Measurements from ENCODE around the gene OR2B6.
"Not testable (repeated sequence)": the region's sequence is repeated elsewhere in the genome, so short reads cannot be mapped to it uniquely, and the experiment has no call there.

OR2B6 gene

DNA sequence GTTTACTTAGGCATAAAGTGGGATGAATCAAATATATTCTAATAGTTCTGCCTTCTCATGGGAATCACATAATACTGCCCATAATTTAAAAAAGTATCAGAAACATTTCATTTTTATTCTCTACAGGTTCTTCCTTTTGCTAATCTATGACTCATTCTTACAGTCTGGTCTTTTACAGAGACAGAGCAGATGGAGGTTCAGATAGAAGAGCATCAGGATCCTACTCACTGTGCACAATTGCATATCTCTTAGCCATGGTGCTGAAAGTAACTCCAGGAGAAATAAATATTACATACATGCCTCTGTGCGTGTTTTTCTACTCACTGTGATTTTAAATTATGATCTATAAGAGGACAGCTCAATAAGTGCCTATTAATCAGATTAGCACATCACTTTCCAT, 16.3 kb upstream of the OR2B6 start:
- no peak overlapping the region for H3K4me3 ChIP-seq (ENCODE audit: low read depth, low read length)
- DNase-seq (ENCODE audit: low read depth) = no peak
- TF ChIP-seq, protein P1, sequence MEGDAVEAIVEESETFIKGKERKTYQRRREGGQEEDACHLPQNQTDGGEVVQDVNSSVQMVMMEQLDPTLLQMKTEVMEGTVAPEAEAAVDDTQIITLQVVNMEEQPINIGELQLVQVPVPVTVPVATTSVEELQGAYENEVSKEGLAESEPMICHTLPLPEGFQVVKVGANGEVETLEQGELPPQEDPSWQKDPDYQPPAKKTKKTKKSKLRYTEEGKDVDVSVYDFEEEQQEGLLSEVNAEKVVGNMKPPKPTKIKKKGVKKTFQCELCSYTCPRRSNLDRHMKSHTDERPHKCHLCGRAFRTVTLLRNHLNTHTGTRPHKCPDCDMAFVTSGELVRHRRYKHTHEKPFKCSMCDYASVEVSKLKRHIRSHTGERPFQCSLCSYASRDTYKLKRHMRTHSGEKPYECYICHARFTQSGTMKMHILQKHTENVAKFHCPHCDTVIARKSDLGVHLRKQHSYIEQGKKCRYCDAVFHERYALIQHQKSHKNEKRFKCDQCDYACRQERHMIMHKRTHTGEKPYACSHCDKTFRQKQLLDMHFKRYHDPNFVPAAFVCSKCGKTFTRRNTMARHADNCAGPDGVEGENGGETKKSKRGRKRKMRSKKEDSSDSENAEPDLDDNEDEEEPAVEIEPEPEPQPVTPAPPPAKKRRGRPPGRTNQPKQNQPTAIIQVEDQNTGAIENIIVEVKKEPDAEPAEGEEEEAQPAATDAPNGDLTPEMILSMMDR (IDR thresholded peaks at IDR 0.05; ENCODE audit: insufficient read depth, low read depth, low read length, missing control alignments) = no peak

DNA sequence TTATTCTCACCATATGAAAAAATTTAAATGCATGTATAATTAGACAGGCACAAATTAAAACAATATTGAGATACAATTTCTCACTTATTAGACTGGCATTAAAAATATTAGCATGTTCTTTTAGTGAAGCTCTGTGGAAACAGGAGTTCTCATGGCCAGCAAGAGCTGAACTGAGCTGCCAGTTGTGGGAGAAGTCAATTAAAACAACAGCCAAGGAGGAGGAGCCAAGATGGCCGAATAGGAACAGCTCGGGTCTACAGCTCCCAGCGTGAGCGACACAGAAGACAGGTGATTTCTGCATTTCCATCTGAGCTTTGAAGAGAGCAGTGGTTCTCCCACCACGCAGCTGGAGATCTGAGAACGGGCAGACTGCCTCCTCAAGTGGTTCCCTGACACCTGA, 14.0 kb upstream of the OR2B6 start:
- DNase-seq (ENCODE audit: low read depth); H3K4me3 ChIP-seq (ENCODE audit: low read depth, low read length): not testable (repeated sequence)

DNA sequence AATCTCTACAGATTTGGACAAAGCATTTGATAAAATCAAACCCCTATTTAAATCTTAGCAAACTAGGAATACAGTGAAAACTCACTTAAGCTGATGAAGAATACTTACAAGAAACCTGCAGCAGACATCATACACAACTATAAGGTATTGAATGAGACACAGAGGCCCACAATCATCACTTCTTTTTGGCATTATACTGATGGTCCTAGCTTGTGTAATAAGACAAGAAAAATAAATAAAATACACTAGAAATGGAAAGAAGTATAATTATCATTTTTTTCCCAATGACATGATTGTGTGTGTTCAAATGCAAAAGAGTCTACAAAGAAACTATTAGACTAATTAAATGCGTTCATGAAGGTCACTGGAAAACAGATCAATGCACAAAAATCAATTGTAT, 8.8 kb upstream of the OR2B6 start:
- TF ChIP-seq, protein P1 (IDR thresholded peaks at IDR 0.05; ENCODE audit: insufficient read depth, low read depth, low read length, missing control alignments) = no peak
- H3K4me3 ChIP-seq (ENCODE audit: low read depth, low read length) = no peak overlapping the region
- DNase-seq (ENCODE audit: low read depth) = no peak

DNA sequence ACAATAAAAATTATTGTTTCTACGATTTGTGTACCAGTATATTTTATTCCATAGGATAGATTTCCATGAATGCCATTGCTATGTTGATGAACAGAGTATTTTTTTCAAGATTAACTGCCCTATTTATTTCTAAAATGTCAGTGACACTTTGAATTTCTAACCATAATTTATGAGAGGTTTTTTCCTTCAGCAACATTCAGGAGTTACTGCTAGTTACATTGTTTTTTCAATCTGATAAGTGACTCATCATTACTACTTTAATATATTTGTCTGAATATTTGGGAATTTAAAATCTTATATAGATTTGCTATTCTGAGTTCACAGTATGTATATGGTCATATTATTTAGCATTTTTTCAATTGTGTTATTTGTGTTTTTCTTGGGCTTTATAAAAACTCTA, 6.0 kb upstream of the OR2B6 start:
- H3K4me3 ChIP-seq (ENCODE audit: low read depth, low read length) = no peak overlapping the region
- DNase-seq (ENCODE audit: low read depth) = no peak
- TF ChIP-seq, protein P1 (IDR thresholded peaks at IDR 0.05; ENCODE audit: insufficient read depth, low read depth, low read length, missing control alignments) = no peak

DNA sequence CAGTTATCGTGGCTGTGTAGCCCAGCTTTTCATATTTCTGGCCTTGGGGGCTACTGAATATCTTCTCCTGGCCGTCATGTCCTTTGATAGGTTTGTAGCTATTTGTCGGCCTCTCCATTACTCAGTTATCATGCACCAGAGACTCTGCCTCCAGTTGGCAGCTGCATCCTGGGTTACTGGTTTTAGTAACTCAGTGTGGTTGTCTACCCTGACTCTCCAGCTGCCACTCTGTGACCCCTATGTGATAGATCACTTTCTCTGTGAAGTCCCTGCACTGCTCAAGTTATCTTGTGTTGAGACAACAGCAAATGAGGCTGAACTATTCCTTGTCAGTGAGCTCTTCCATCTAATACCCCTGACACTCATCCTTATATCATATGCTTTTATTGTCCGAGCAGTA, 475 bp downstream of the OR2B6 start:
- DNase-seq (ENCODE audit: low read depth) = no peak
- H3K4me3 ChIP-seq (ENCODE audit: low read depth, low read length) = no peak overlapping the region
- TF ChIP-seq, protein P1 (IDR thresholded peaks at IDR 0.05; ENCODE audit: insufficient read depth, low read depth, low read length, missing control alignments) = no peak

DNA sequence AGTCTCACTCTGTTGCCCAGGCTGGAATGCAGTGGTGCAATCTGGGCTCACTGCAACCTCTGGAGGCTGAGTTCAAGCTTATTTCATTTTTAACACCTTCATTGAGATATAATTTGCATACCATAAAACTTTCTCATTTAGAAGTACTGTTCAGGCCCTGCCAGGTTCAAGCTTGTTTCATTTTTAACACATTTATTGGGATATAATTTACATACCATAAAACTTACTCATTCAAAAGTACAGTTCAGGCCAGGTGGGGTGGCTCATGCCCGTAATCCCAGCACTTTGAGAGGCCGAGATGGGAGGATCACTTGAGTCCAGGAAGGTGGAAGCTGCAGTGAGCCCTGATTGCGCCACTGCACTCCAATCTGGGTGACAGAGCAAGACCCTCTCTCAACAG, 5.5 kb downstream of the OR2B6 start:
- no peak for DNase-seq (ENCODE audit: low read depth)
- H3K4me3 ChIP-seq (ENCODE audit: low read depth, low read length) = no peak overlapping the region
- TF ChIP-seq, protein P1 (IDR thresholded peaks at IDR 0.05; ENCODE audit: insufficient read depth, low read depth, low read length, missing control alignments) = no peak

DNA sequence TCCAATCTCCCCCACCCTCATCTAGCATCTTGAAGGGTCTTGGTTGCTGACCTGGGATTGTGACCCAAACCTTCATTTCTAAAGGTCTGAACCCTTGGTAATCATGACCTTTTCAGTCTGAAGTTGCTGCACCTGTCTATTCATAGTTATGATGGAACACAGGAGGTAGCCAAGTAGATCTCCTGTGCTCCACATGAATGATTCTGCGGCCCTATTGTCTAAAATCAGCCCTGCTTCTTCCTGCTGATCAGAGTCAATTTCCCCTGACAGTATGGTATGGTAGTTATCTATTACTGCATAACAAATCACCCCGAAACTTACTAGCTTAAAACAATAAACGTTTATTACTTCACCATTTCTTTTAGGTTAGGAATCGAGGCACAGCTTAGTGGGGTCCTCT, 9.0 kb downstream of the OR2B6 start:
- TF ChIP-seq, protein P1 (IDR thresholded peaks at IDR 0.05; ENCODE audit: insufficient read depth, low read depth, low read length, missing control alignments) = no peak
- no peak overlapping the region for H3K4me3 ChIP-seq (ENCODE audit: low read depth, low read length)
- peak; percentile 43 for DNase-seq (ENCODE audit: low read depth)
